Heart left ventricle (tissue), 16 donors: Measurements from ENCODE around the gene PIGZ. TPM values are rescaled to one million over a fixed set of nuclear protein-coding genes. Genes with fewer than 3 reads are reported as not detected.

Experiments
- ATAC-seq, 4 donors: fragments of 200-7000 bp; cut with Tn5 transposase; one replicate each; pipeline ENCODE4 v1.9.1; 2020 to 2022; ENCODE audit warnings: moderate library complexity in 4 of 4, mild to moderate bottlenecking in 3 of 4, moderate number of reproducible peaks in 1 of 4
- DNase-seq, 5 donors: peaks; one replicate each; pipeline ENCODE4 v3.0.0-alpha.2; 2020
- H3K27ac ChIP-seq, 12 donors: fragments of 200-600 bp; sonication (generic) in 4 of 12; one replicate each; pipeline versions ENCODE4 v1.5.0 to v1.8.0; 2016 to 2022; ENCODE audit warnings: mild to moderate bottlenecking in 2 of 12
- H3K27me3 ChIP-seq, 9 donors: fragments of 200-600 bp; sonication (generic) in 2 of 9; one replicate each; pipeline versions ENCODE4 v1.5.1 to v1.8.0; 2016 to 2022; ENCODE audit warnings: mild to moderate bottlenecking in 3 of 9
- H3K36me3 ChIP-seq, 9 donors: fragments of 200-600 bp; sonication (generic) in 2 of 9; one replicate each; pipeline versions ENCODE4 v1.5.0 to v1.8.0; 2018 to 2022; ENCODE audit warnings: mild to moderate bottlenecking in 2 of 9
- H3K4me1 ChIP-seq, 12 donors: fragments of 200-600 bp; sonication (generic) in 4 of 12; one replicate each; pipeline versions ENCODE4 v1.5.0 to v1.8.0; 2016 to 2022; ENCODE audit warnings: mild to moderate bottlenecking in 3 of 12
- H3K4me3 ChIP-seq, 12 donors: fragments of 200-600 bp; sonication (generic) in 4 of 12; one replicate each; pipeline versions ENCODE4 v1.5.0 to v1.8.0; 2017 to 2022; ENCODE audit warnings: mild to moderate bottlenecking in 9 of 12, moderate library complexity in 4 of 12
- H3K9me3 ChIP-seq, 12 donors: fragments of 200-600 bp; sonication (generic) in 4 of 12; one replicate each; pipeline versions ENCODE4 v1.5.0 to v1.8.0; 2016 to 2022; ENCODE audit warnings: mild to moderate bottlenecking in 1 of 12
- POLR2A ChIP-seq, 2 donors: fragments of 450-650 bp; IDR thresholded peaks; one replicate each; pipeline ENCODE4 v1.6.1; 2017; ENCODE audit warnings: antibody characterized with exemption in 2 of 2, mild to moderate bottlenecking in 2 of 2, moderate library complexity in 2 of 2
- WGBS, 4 donors: extraction: QIAGEN DNeasy Blood & Tissue Kit in 2 of 4; methylation state at CpG; one replicate each; pipeline versions ENCODE4 v1.1.5 to v1.1.7; 2013 to 2018; 5-methylcytosine and 5-hydroxymethylcytosine counted together
- intact Hi-C, 10 donors: fragments of 100-400 bp; cut with DNase I; formaldehyde crosslinking; loops; one replicate each; pipeline versions ENCODE4 v1.11.1 to v1.14.2; 2022
- polyA plus RNA-seq, 2 donors: library from polyadenylated mRNA; stranded (reverse); fragments of 200-250 nt; gene quantifications; one replicate each; pipeline ENCODE4 v1.2.3, GENCODE V29; 2013
- total RNA-seq, 9 donors: library from RNA; depleted of rRNA in 2 of 9; stranded (reverse); fragments of >200 nt in 2 of 9; fragmentation: NEBNext Ultra II Directional in 3 of 9; extraction: Animal tissue kit (Norgen Biotek cat#: 25700) in 3 of 9; gene quantifications; one replicate each; pipeline versions ENCODE4 v1.1.0 to v1.2.4, GENCODE V29; 2016 to 2023
- TF ChIP-seq, protein P1 (sequence below), 12 donors: fragments of 200-600 bp; sonication (generic) in 4 of 12; IDR thresholded peaks; one replicate each; pipeline versions ENCODE4 v1.5.0 to v1.8.0; 2018 to 2022; ENCODE audit warnings: antibody characterized with exemption in 12 of 12, mild to moderate bottlenecking in 5 of 12
- donor health status: ischemic (EF 13 %, LVEDD 7.1; RV severe dilation, severe dysfunction).
- donor health status: healthy with polysubstance abuse.
- donor health status: DM: no; HTN: yes; CAD: no.
- donor health status: DM: no; HTN: no; CAD: no.
- donor health status: ischemic (EF 25% LVEDD 6.9; RV normal size, moderate dysfunction).
- donor health status: ischemic (EF 25% LVEDD 5.7; RV mildly dilated, moderate dysfunction).
- donor health status: healthy.
- donor health status: DM: yes; HTN: yes; CAD: no.
- donor health status: ischemic (EF 35%, LVEDD 5.7; RV mildly dilated, moderate dysfunction).
- donor health status: nonischemic (EF 11% LVEDD 7.7; RV severe dilation, severe dysfunction).
- donor health status: DM: yes; HTN: yes; CAD: no.
- donor health status: PGD.
- donor health status: ischemic (EF 29% LVEDD 5.4; RV normal size, mild dysfunction).
- donor health status: nonischemic (EF 23%, LVEDD 6.1; RV moderate dilation, normal function).

Gene PIGZ
- total and polyA plus RNA-seq, 11 donors, result 2.3 to 8.0 (median 5.9) TPM

DNA sequence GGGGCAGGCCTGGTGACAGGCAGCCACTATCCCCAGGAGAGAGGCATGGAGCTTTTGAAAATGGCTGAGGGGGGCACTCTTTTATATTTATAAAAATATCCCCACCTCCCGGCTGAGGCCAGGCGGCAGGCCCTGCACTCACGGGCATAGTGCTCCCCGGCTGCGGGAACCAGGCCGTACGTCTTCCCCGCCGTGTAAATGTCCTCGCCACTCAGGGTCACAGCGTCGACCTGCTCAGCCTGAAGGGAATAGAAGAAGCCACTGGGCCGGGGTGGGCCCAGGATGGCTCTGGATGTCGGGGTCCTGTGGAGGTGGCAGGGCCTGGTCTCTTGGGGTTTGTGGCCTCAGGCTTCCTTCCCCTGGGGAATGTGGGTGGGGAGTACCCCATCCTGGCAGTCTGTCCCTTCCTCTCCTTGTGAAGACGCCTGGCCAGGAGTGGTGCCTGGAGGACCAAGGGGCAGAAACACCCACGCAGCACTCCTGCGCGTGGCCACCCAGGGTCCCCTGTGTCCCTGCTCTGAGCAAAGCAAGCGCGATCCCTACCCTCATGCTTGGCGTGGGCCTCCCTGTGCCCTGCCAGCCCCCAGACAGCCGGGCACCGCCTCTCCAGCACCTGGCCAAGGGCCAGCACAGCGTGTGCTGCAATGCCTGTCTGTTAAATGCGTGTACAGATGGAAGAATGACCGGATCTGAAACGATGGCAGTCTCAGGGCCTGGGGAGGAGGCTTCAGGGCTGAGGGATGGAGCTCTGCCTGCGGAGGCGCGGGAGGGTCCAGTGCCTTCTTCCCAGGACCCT, 42.1 kb upstream of the PIGZ start:
- peaks cover 0 to 7% (median 0%) of the 10 kb centered on the region in 12 donors for H3K4me1 ChIP-seq
- no peak for TF ChIP-seq POLR2A (IDR thresholded peaks at IDR 0.05)
- TF ChIP-seq, protein P1, sequence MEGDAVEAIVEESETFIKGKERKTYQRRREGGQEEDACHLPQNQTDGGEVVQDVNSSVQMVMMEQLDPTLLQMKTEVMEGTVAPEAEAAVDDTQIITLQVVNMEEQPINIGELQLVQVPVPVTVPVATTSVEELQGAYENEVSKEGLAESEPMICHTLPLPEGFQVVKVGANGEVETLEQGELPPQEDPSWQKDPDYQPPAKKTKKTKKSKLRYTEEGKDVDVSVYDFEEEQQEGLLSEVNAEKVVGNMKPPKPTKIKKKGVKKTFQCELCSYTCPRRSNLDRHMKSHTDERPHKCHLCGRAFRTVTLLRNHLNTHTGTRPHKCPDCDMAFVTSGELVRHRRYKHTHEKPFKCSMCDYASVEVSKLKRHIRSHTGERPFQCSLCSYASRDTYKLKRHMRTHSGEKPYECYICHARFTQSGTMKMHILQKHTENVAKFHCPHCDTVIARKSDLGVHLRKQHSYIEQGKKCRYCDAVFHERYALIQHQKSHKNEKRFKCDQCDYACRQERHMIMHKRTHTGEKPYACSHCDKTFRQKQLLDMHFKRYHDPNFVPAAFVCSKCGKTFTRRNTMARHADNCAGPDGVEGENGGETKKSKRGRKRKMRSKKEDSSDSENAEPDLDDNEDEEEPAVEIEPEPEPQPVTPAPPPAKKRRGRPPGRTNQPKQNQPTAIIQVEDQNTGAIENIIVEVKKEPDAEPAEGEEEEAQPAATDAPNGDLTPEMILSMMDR (IDR thresholded peaks at IDR 0.05), result no peak
- H3K27me3 ChIP-seq, result no peaks in the 10 kb centered on the region
- peak; percentile 59 to 69 (median 62) for ATAC-seq
- DNase-seq, result peak in 3 of 5 donors; percentile 43 to 59 (median 55)
- H3K36me3 ChIP-seq, result no peaks in the 10 kb centered on the region
- H3K27ac ChIP-seq, result no peak overlapping the region
- 73 to 81% (median 78%) methylated on average over 20 to 30 of the region's 30 CpGs for WGBS, 4 donors
- H3K9me3 ChIP-seq, result no peaks in the 10 kb centered on the region
- H3K4me3 ChIP-seq, result no peak overlapping the region
- intact Hi-C loops, result no loop called here

DNA sequence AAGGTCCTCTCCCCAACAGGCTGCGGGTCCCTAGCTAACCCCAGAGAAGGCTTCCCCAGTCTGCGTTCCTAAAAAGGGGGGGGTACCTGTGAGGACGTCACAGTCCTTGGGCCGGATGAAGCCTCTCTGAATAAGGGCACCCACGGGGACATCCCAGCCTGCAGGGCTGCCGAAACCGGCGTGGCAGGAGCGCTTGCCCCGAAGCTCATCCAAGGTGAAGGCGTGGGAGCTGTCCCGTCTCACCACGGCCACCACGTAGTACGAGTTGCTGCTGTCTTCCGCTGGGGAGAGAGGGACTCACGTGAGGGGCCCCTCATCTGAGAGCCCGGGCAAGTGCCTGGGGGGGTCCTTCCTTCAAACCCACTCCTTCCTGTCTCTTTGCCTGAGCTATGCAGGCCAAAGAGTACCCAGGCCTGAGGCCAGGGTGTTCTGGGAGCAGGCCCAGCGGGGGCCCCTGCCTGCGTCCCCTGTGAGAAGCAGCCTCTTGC, 40.9 kb upstream of the PIGZ start:
- Histone ChIP-seq H3K4me1 (peaks cover 0 to 7% (median 0%) of the 10 kb centered on the region in 12 donors), H3K4me3 (no peak overlapping the region), H3K27ac (no peak overlapping the region), H3K36me3 (no peaks in the 10 kb centered on the region), H3K9me3 (no peaks in the 10 kb centered on the region), H3K27me3 (no peaks in the 10 kb centered on the region)
- DNase-seq (peak in 1 of 5 donors; percentile 60), ATAC-seq (no peak)
- WGBS, 4 donors, result 83 to 93% (median 88%) methylated on average over 11 to 20 of the region's 20 CpGs
- no peak for TF ChIP-seq POLR2A (IDR thresholded peaks at IDR 0.05)
- TF ChIP-seq, protein P1 (IDR thresholded peaks at IDR 0.05), result no peak
- intact Hi-C loops, result loop anchor here in 5 of 10 donors (10.0 kb wide), 3 partner anchors 175 to 505 kb away; no protein-coding TSS in a partner anchor

DNA sequence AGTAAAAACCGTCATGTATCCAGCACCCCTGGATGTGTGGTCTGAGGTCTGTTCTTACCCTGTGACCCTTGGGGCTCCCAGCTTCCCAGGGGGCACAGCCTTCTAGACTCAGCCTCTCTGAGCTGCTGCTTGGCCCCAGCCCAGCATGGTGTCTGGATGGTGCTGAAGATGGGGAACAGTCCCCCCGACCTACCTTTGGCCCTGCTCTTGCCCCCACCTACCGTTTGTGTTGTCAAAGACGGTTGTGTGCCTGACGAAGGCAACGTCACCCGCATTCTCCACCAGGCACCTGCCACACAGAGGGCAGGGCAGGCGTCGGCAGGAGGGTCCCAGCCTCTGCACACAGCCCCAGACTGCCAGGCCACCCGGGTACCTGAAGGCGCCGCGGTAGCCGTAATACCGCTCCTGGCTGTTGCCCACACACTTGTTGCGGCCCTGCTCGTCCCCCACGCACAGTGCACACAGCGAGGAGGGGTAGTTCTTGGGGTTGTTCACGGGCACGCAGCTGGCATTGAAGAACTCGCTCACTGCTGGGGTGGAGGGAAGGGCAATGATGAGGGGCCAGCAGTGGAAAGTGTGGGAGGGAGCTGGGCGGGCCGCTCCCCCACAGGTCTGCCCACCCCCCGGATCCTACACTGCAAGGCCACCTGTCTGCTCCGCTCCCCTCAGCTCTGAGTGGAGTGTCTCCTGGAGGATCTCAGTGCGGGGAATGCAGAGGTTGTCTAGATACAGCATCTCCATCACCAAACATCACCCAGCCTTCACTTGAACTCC, 40.0 kb upstream of the PIGZ start:
- no peaks in the 10 kb centered on the region for H3K36me3 ChIP-seq
- no peaks in the 10 kb centered on the region for H3K9me3 ChIP-seq
- no peak for TF ChIP-seq POLR2A (IDR thresholded peaks at IDR 0.05)
- TF ChIP-seq, protein P1 (IDR thresholded peaks at IDR 0.05), result no peak
- H3K27ac ChIP-seq, result no peak overlapping the region
- peaks cover 2 to 10% (median 5%) of the 10 kb centered on the region in 12 donors for H3K4me1 ChIP-seq
- intact Hi-C loops, result loop anchor here in 5 of 10 donors (10.0 kb wide), 3 partner anchors 176 to 506 kb away; no protein-coding TSS in a partner anchor
- 90 to 93% (median 92%) methylated on average over 24 to 27 of the region's 27 CpGs for WGBS, 4 donors
- H3K27me3 ChIP-seq, result no peaks in the 10 kb centered on the region
- no peak overlapping the region for H3K4me3 ChIP-seq
- DNase-seq (peak in 2 of 5 donors; percentile 27 to 62), ATAC-seq (no peak)

DNA sequence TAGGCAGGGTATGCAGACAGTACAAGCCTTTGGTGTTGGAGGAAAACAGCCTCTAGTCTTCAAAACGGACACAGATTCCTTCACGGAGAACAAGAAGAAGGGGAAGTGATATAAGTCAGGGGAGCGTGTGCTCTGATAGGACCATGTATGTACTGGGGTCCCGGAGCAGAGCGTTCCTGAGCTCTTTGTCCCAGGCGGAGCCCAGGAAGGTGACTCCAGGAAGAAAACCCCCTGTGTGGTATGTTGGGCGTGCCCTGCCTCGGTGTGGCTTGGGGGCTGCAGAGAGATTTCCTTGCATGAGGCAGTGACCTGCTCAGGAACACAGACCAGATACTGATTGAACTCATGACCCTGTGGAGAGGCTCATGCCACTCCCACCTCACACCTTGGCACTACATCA, 39.3 kb upstream of the PIGZ start:
- DNase-seq (no peak), ATAC-seq (no peak)
- TF ChIP-seq, protein P1 (IDR thresholded peaks at IDR 0.05), result no peak
- no peak for TF ChIP-seq POLR2A (IDR thresholded peaks at IDR 0.05)
- no peaks in the 10 kb centered on the region for H3K9me3 ChIP-seq
- peaks cover 4 to 13% (median 7%) of the 10 kb centered on the region in 12 donors for H3K4me1 ChIP-seq
- intact Hi-C loops, result loop anchor here in 5 of 10 donors (10.0 kb wide), 3 partner anchors 177 to 507 kb away; no protein-coding TSS in a partner anchor
- no peak overlapping the region for H3K4me3 ChIP-seq
- H3K27ac ChIP-seq, result no peak overlapping the region
- H3K36me3 ChIP-seq, result no peaks in the 10 kb centered on the region
- no peaks in the 10 kb centered on the region for H3K27me3 ChIP-seq
- 74 to 85% (median 78%) methylated on average over 8 of the region's 8 CpGs for WGBS, 4 donors
